ENCODE data around the gene NUDT8.
"Not testable (repeated sequence)": the region's sequence is repeated elsewhere in the genome, so short reads cannot be mapped to it uniquely, and the experiment has no call there.

DNA sequence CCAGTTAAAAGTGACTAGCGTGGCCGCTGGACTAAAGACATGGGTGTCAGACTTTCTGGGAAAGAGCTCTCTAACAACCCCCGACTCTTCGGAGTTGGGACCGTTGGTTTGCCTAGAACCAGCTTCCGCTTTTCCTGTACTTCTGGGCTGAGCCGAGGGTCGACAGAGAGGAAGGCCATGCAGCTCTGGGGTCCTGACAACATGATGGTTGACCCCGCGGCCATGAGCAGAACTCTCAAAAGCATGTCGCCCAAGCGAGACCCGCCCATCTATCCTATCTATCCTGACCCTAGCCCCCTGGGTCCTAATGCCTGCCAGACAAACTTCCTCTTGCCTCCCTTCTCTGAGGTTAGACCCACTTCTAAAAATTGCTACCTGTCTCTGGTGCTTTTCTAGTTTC, 9.1 kb downstream of the NUDT8 start:
- TF ChIP-seq EP300 (IDR thresholded peaks at IDR 0.05; ENCODE audit: low read length); JUNB (CRISPR knock-in tag; conservative IDR thresholded peaks at IDR 0.05); U2AF1 (optimal IDR thresholded peaks at IDR 0.05; ENCODE audit: low read depth, low read length); POLR2A (conservative IDR thresholded peaks at IDR 0.05); SREBF2 (CRISPR knock-in tag; IDR thresholded peaks at IDR 0.05): not testable (repeated sequence)
- TF ChIP-seq, protein P1, sequence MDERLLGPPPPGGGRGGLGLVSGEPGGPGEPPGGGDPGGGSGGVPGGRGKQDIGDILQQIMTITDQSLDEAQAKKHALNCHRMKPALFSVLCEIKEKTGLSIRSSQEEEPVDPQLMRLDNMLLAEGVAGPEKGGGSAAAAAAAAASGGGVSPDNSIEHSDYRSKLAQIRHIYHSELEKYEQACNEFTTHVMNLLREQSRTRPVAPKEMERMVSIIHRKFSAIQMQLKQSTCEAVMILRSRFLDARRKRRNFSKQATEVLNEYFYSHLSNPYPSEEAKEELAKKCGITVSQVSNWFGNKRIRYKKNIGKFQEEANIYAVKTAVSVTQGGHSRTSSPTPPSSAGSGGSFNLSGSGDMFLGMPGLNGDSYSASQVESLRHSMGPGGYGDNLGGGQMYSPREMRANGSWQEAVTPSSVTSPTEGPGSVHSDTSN (CRISPR knock-in tag; IDR thresholded peaks at IDR 0.05; ENCODE audit: low read depth) = not testable (repeated sequence)
- TF ChIP-seq, protein P1 (tag; conservative IDR thresholded peaks at IDR 0.05; ENCODE audit: low read depth) = not testable (repeated sequence)
- TF ChIP-seq, protein P2, sequence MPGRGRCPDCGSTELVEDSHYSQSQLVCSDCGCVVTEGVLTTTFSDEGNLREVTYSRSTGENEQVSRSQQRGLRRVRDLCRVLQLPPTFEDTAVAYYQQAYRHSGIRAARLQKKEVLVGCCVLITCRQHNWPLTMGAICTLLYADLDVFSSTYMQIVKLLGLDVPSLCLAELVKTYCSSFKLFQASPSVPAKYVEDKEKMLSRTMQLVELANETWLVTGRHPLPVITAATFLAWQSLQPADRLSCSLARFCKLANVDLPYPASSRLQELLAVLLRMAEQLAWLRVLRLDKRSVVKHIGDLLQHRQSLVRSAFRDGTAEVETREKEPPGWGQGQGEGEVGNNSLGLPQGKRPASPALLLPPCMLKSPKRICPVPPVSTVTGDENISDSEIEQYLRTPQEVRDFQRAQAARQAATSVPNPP (IDR thresholded peaks at IDR 0.05; ENCODE audit: borderline replicate concordance, insufficient read depth, insufficient read length) = not testable (repeated sequence)

Data from K562 (cell line).